K562 (cell line): ENCODE data around the gene UMAD1. TPM values are rescaled to one million over a fixed set of nuclear protein-coding genes. Genes with fewer than 3 reads are reported as not detected.

Source experiments
- AFF4 ChIP-seq: sonication (generic); formaldehyde crosslinking; IDR thresholded peaks from 2 replicates; pipeline ENCODE4 v1.8.0; 2023; ENCODE audit warnings: mild to moderate bottlenecking, missing genetic modification reagents
- FOXK2 ChIP-seq, 2 experiments: fragments of 450-650 bp; IDR thresholded peaks in 1 of 2; conservative IDR thresholded peaks in 1 of 2; 2 replicates each; pipeline ENCODE4 v1.6.1; 2016; ENCODE audit warnings: low read depth in 2 of 2, mild to moderate bottlenecking in 1 of 2
- LCOR ChIP-seq: sonication (generic); formaldehyde crosslinking; IDR thresholded peaks from 2 replicates; pipeline ENCODE4 v1.8.0; 2022; ENCODE audit warnings: mild to moderate bottlenecking, missing genetic modification reagents
- MAX ChIP-seq: sonication (generic); formaldehyde crosslinking; IDR thresholded peaks from 2 replicates; pipeline ENCODE4 v1.9.0; 2022; ENCODE audit warnings: mild to moderate bottlenecking, missing genetic modification reagents
- NFE2L1 ChIP-seq: fragments of 450-650 bp; IDR thresholded peaks from 2 replicates; pipeline ENCODE4 v1.6.1; 2016; ENCODE audit warnings: missing genetic modification characterization, low read depth, mild to moderate bottlenecking, missing compliant biosample characterization, moderate library complexity, borderline replicate concordance
- NR3C1 ChIP-seq: sonication (generic); formaldehyde crosslinking; IDR thresholded peaks from 2 replicates; pipeline ENCODE4 v1.8.1; 2022; ENCODE audit warnings: missing genetic modification reagents
- PHF21A ChIP-seq: fragments of 450-650 bp; IDR thresholded peaks from 2 replicates; pipeline ENCODE4 v1.6.1; 2017; ENCODE audit warnings: low read depth, borderline replicate concordance
- RERE ChIP-seq: sonication (generic); formaldehyde crosslinking; IDR thresholded peaks from 2 replicates; pipeline ENCODE4 v1.8.0; 2023; ENCODE audit warnings: missing genetic modification reagents, mild to moderate bottlenecking, borderline replicate concordance
- RHOXF2B ChIP-seq: fragments of 250-450 bp; sonication (Bioruptor Pico); conservative IDR thresholded peaks from 2 replicates; pipeline ENCODE4 v1.5.1; 2021
- SAP30 ChIP-seq: fragments of 200-600 bp; sonication (generic); IDR thresholded peaks from 2 replicates; pipeline ENCODE4 v1.6.1; 2012; ENCODE audit warnings: borderline replicate concordance, low read depth, mild to moderate bottlenecking, moderate library complexity, low read length, control low read depth, inconsistent platforms; ENCODE audit not compliant: insufficient read depth, poor library complexity, severe bottlenecking
- SMAD1 ChIP-seq: fragments of 150-350 bp; IDR thresholded peaks from 2 replicates; pipeline ENCODE4 v1.6.1; 2014; ENCODE audit warnings: low read length, low read depth; ENCODE audit not compliant: partially characterized antibody
- SMAD4 ChIP-seq: fragments of 250-450 bp; sonication (Bioruptor Pico); conservative IDR thresholded peaks from 2 replicates; pipeline ENCODE4 v1.8.0; 2021; ENCODE audit warnings: inconsistent platforms, mild to moderate bottlenecking, moderate library complexity
- SMC3 ChIP-seq: conservative IDR thresholded peaks from 2 replicates; pipeline ENCODE4 v1.6.1; 2011; ENCODE audit warnings: low read depth, low read length, improper control_type of control experiment; ENCODE audit not compliant: insufficient read depth
- SRSF3 ChIP-seq: fragments of 200-400 bp; formaldehyde crosslinking; IDR thresholded peaks from 2 replicates; pipeline ENCODE4 v1.6.1; 2016; ENCODE audit warnings: mild to moderate bottlenecking, low read length, moderate library complexity; ENCODE audit not compliant: insufficient read depth
- TAF7 ChIP-seq: fragments of 450-650 bp; IDR thresholded peaks from 2 replicates; pipeline ENCODE4 v1.6.1; 2016; ENCODE audit warnings: missing genetic modification characterization, missing compliant biosample characterization
- ZNF280A ChIP-seq: fragments of 450-650 bp; IDR thresholded peaks from 2 replicates; pipeline ENCODE4 v1.6.1; 2018; ENCODE audit warnings: mild to moderate bottlenecking, low read depth; ENCODE audit not compliant: partially characterized antibody
- ZNF445 ChIP-seq: fragments of 250-450 bp; sonication (Bioruptor Pico); IDR thresholded peaks from 2 replicates; pipeline ENCODE4 v1.4.0; 2020; ENCODE audit warnings: low read depth, mild to moderate bottlenecking, moderate library complexity
- polyA plus RNA-seq, 8 experiments: library from polyadenylated mRNA; depleted of rRNA in 4 of 8; stranded (reverse) in 5 of 8; unstranded in 3 of 8; fragments of >200 nt; fragmentation: Nextera tagmentation in 2 of 8; fragmentation: Illumina TruSeq in 1 of 8; extraction: Ambion mirVana in 2 of 8; extraction: Trizol in 1 of 8; gene quantifications; 2 replicates each; pipeline versions ENCODE4 v1.2.1 to v1.2.3, GENCODE V29; 2011 to 2014; ENCODE audit warnings: inconsistent platforms in 1 of 8, missing spikeins in 1 of 8
- total RNA-seq, 7 experiments: library from RNA; depleted of rRNA in 6 of 7; stranded (reverse); fragments of >200 nt in 6 of 7; fragmentation: Illumina TruSeq in 2 of 7; extraction: Trizol in 2 of 7; gene quantifications; 2 replicates each; pipeline versions ENCODE4 v1.2.1 to v1.2.3, GENCODE V29; 2011 to 2021; ENCODE audit warnings: low replicate concordance in 1 of 7

The UMAD1 gene
- total and polyA plus RNA-seq, 9 of the 15 experiments (the other 6 are each of a cell fraction or from before 2014, with no cell fraction given) = 9.0 to 26.7 (median 13.3) TPM

- no peak for TF ChIP-seq SAP30
- no peak for TF ChIP-seq MAX (CRISPR knock-in tag)
- no peak for TF ChIP-seq NR3C1 (CRISPR knock-in tag)
- TF ChIP-seq NFE2L1 (tag) = no peak
- no peak for TF ChIP-seq RHOXF2B (CRISPR knock-in tag)
- TF ChIP-seq PHF21A = no peak
- no peak for TF ChIP-seq FOXK2 (conservative IDR thresholded peaks at IDR 0.05 in 1 of 2, IDR thresholded peaks at IDR 0.05 in 1 of 2; ENCODE audit: low read depth in 2 of 2)
- TF ChIP-seq RERE (CRISPR knock-in tag) = no peak
- TF ChIP-seq SMC3 = no peak
- TF ChIP-seq LCOR (CRISPR knock-in tag) = no peak
- no peak for TF ChIP-seq TAF7 (tag)
- TF ChIP-seq SRSF3 = no peak
- TF ChIP-seq SMAD1 = no peak
- TF ChIP-seq SMAD4 (CRISPR knock-in tag) = no peak
- no peak for TF ChIP-seq AFF4
- no peak for TF ChIP-seq ZNF445
- no peak for TF ChIP-seq ZNF280A
These were observed 158.6 kb downstream of the UMAD1 start (continued) for GRCh38 chr7:7799138-7799537.
